CD14-positive monocyte (primary cell): ENCODE measurements around the gene TMEM242. TPM values are rescaled to one million over a fixed set of nuclear protein-coding genes. Genes with fewer than 3 reads are reported as not detected.

Experiments
- DNase-seq, 3 donors: peaks; one replicate each; pipeline ENCODE4 v3.0.0-alpha.2; 2011 to 2022
- H2AFZ ChIP-seq: 2 replicates; pipeline ENCODE4 v1.6.0; 2012; ENCODE audit warnings: mild to moderate bottlenecking, low read depth, low read length, inconsistent platforms; ENCODE audit not compliant: insufficient read depth, poor library complexity, severe bottlenecking
- H3K27ac ChIP-seq, 2 donors: 1 replicate in 1 of 2; 2 replicates in 1 of 2; pipeline ENCODE4 v1.5.1; 2012 to 2013; ENCODE audit warnings: low read length in 2 of 2, control low read depth in 1 of 2, inconsistent platforms in 1 of 2, low read depth in 1 of 2, mild to moderate bottlenecking in 1 of 2
- H3K27me3 ChIP-seq, 2 donors: one replicate each; pipeline versions ENCODE4 v1.6.0 to v1.6.1; 2011 to 2013; ENCODE audit warnings: low read length in 2 of 2; ENCODE audit not compliant: control insufficient read depth in 2 of 2, insufficient read depth in 2 of 2
- H3K36me3 ChIP-seq, 2 donors: replicated peaks in 1 of 2; 1 replicate in 1 of 2; 2 replicates in 1 of 2; pipeline versions ENCODE4 v1.5.1 to v1.6.1; 2012 to 2013; ENCODE audit warnings: low read length in 2 of 2, control low read depth in 1 of 2, inconsistent platforms in 1 of 2, mild to moderate bottlenecking in 1 of 2; ENCODE audit not compliant: insufficient read depth in 2 of 2, control insufficient read depth in 1 of 2
- H3K4me1 ChIP-seq, 2 donors: 1 replicate in 1 of 2; 2 replicates in 1 of 2; pipeline versions ENCODE4 v1.5.1 to v1.6.1; 2012 to 2013; ENCODE audit warnings: low read length in 2 of 2, control low read depth in 1 of 2, inconsistent platforms in 1 of 2, mild to moderate bottlenecking in 1 of 2, moderate library complexity in 1 of 2; ENCODE audit not compliant: insufficient read depth in 2 of 2, control insufficient read depth in 1 of 2
- H3K4me2 ChIP-seq: replicated peaks from 2 replicates; pipeline ENCODE3; 2012; ENCODE audit warnings: low read length, moderate library complexity, mild to moderate bottlenecking; ENCODE audit not compliant: poor library complexity, severe bottlenecking; ENCODE audit errors: extremely low read depth
- H3K4me3 ChIP-seq, 3 experiments: fragments of 200-600 bp in 1 of 3; sonication (generic) in 1 of 3; replicated peaks in 1 of 3; 1 replicate in 2 of 3; 2 replicates in 1 of 3; pipeline ENCODE4 v1.5.1; 2011 to 2013; ENCODE audit warnings: low read length in 3 of 3, mild to moderate bottlenecking in 3 of 3, control low read depth in 2 of 3, low read depth in 2 of 3, inconsistent platforms in 1 of 3, moderate library complexity in 1 of 3
- H3K79me2 ChIP-seq: 2 replicates; pipeline ENCODE4 v1.6.0; 2012; ENCODE audit warnings: mild to moderate bottlenecking, control low read depth, inconsistent platforms, low read length, moderate library complexity; ENCODE audit not compliant: insufficient read depth
- H3K9ac ChIP-seq: 2 replicates; pipeline ENCODE4 v1.6.0; 2017; ENCODE audit warnings: low read length, mild to moderate bottlenecking; ENCODE audit not compliant: insufficient read depth, poor library complexity, severe bottlenecking
- H3K9me3 ChIP-seq, 2 donors: replicated peaks in 1 of 2; 1 replicate in 1 of 2; 2 replicates in 1 of 2; pipeline versions ENCODE4 v1.5.1 to v1.6.1; 2012 to 2013; ENCODE audit warnings: low read length in 2 of 2, control low read depth in 1 of 2; ENCODE audit not compliant: control insufficient read depth in 1 of 2, insufficient read depth in 1 of 2
- H4K20me1 ChIP-seq: 2 replicates; pipeline ENCODE4 v1.6.0; 2012; ENCODE audit warnings: mild to moderate bottlenecking, low read length, control low read depth, moderate library complexity; ENCODE audit not compliant: insufficient read depth
- H3K27ac Mint-ChIP-seq, 7 donors: one replicate each; pipeline ENCODE4 v1.8.0; 2020; ENCODE audit warnings: mild to moderate bottlenecking in 7 of 7, mixed read lengths in 7 of 7, moderate library complexity in 6 of 7, inconsistent platforms in 2 of 7
- H3K27me3 Mint-ChIP-seq, 3 donors: one replicate each; pipeline ENCODE4 v1.8.0; 2021 to 2022; ENCODE audit warnings: low read depth in 3 of 3, mild to moderate bottlenecking in 3 of 3, mixed read lengths in 3 of 3, moderate library complexity in 3 of 3, inconsistent platforms in 1 of 3
- H3K36me3 Mint-ChIP-seq, 2 donors: one replicate each; pipeline ENCODE4 v1.8.0; 2020; ENCODE audit warnings: mixed read lengths in 2 of 2, inconsistent platforms in 1 of 2, mild to moderate bottlenecking in 1 of 2
- H3K4me1 Mint-ChIP-seq: one replicate; pipeline ENCODE4 v1.8.0; 2020; ENCODE audit warnings: mild to moderate bottlenecking, mixed read lengths
- H3K4me3 Mint-ChIP-seq, 2 donors: one replicate each; pipeline ENCODE4 v1.8.0; 2020; ENCODE audit warnings: mild to moderate bottlenecking in 2 of 2, mixed read lengths in 2 of 2, moderate library complexity in 1 of 2
- H3K9me3 Mint-ChIP-seq, 7 donors: one replicate each; pipeline ENCODE4 v1.8.0; 2020 to 2022; ENCODE audit warnings: mixed read lengths in 7 of 7, mild to moderate bottlenecking in 6 of 7, moderate library complexity in 6 of 7, inconsistent platforms in 2 of 7
- WGBS: methylation state at CpG from one replicate; pipeline ENCODE4 v1.1.5; 2013; ENCODE audit warnings: missing lambda C conversion rate; ENCODE audit not compliant: insufficient coverage; 5-methylcytosine and 5-hydroxymethylcytosine counted together
- intact Hi-C, 2 donors: fragments of 100-400 bp; cut with micrococcal nuclease; formaldehyde crosslinking; loops; one replicate each; pipeline versions ENCODE4 v1.15.0 to v1.15.1; 2023
- polyA plus RNA-seq, 3 donors: library from polyadenylated mRNA; depleted of rRNA in 1 of 3; unstranded in 2 of 3; stranded (reverse) in 1 of 3; fragments of 300-500 nt in 2 of 3; fragments of >200 nt in 1 of 3; fragmentation: Illumina TruSeq in 2 of 3; gene quantifications; 1 replicate in 2 of 3; 2 replicates in 1 of 3; pipeline ENCODE4 v1.2.3, GENCODE V29; 2012 to 2021
- TF ChIP-seq, protein P1 (sequence below): fragments of 200-600 bp; IDR thresholded peaks from one replicate; pipeline ENCODE4 v1.8.0; 2022; ENCODE audit warnings: antibody characterized with exemption, mild to moderate bottlenecking

The TMEM242 gene
- polyA plus RNA-seq, 3 donors = 5.6 to 9.8 (median 8.3) TPM

- Histone ChIP-seq H3K9me3 (peaks cover 0 to 5% of the 10 kb centered on the region in 2 donors), H3K9ac (no peak overlapping the region)
- intact Hi-C loops = no loop called here
Measured at GRCh38 chr6:157282284-157282683, 41.0 kb downstream of the TMEM242 start.

DNA sequence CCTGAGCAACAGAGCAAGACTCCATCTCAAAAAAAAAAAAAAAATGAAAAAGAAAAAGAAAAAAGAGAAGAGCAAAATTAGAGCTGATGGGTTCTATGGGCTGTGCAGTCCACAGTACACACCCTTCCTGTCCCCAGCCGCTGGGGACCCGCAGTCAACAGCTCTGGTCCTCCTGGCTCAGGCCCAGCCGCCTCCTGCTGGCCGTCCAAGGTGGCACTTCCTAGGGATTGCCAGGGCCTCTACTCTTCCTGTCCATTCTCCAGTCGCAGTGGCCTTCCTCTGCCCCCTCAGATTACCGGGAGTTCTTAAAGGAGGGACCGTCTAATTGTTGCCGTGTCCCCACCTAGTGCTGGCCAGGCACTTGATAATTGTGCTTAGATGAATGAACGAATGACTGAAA is 41.7 kb downstream of the TMEM242 start:
- no peak overlapping the region for H3K27ac ChIP-seq
- no peaks in the 10 kb centered on the region for H3K27me3 ChIP-seq
- H3K4me2 ChIP-seq = no peak overlapping the region
- 74% methylated on average over 4 of the region's 9 CpGs for WGBS
- Mint-ChIP-seq H3K36me3 (no peaks in the 10 kb centered on the region), H3K4me1 (no peaks in the 10 kb centered on the region), H3K4me3 (no peak overlapping the region), H3K27ac (peak overlapping the region in 1 of 7 donors; percentile 2), H3K9me3 (no peaks in the 10 kb centered on the region), H3K27me3 (peaks cover 8 to 10% (median 9%) of the 10 kb centered on the region in 3 donors)
- no peak overlapping the region for H2AFZ ChIP-seq
- no peak overlapping the region for H3K4me3 ChIP-seq
- no peaks in the 10 kb centered on the region for H3K36me3 ChIP-seq
- peaks cover 0 to 5% of the 10 kb centered on the region in 2 donors for H3K9me3 ChIP-seq
- no peaks in the 10 kb centered on the region for H4K20me1 ChIP-seq
- H3K9ac ChIP-seq = no peak overlapping the region
- no peaks in the 10 kb centered on the region for H3K79me2 ChIP-seq
- intact Hi-C loops = no loop called here
- H3K4me1 ChIP-seq = no peaks in the 10 kb centered on the region
- DNase-seq = peak in 2 of 3 donors; percentile 5 to 28
- TF ChIP-seq, protein P1, sequence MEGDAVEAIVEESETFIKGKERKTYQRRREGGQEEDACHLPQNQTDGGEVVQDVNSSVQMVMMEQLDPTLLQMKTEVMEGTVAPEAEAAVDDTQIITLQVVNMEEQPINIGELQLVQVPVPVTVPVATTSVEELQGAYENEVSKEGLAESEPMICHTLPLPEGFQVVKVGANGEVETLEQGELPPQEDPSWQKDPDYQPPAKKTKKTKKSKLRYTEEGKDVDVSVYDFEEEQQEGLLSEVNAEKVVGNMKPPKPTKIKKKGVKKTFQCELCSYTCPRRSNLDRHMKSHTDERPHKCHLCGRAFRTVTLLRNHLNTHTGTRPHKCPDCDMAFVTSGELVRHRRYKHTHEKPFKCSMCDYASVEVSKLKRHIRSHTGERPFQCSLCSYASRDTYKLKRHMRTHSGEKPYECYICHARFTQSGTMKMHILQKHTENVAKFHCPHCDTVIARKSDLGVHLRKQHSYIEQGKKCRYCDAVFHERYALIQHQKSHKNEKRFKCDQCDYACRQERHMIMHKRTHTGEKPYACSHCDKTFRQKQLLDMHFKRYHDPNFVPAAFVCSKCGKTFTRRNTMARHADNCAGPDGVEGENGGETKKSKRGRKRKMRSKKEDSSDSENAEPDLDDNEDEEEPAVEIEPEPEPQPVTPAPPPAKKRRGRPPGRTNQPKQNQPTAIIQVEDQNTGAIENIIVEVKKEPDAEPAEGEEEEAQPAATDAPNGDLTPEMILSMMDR = peak; percentile 13

More at GRCh38 chr6:157282284-157282683, 41.0 kb downstream of the TMEM242 start:
- Histone ChIP-seq H3K27ac (no peak overlapping the region), H2AFZ (no peak overlapping the region), H4K20me1 (no peaks in the 10 kb centered on the region), H3K4me1 (no peaks in the 10 kb centered on the region), H3K4me3 (no peak overlapping the region), H3K79me2 (no peaks in the 10 kb centered on the region), H3K27me3 (no peaks in the 10 kb centered on the region), H3K4me2 (no peak overlapping the region), H3K36me3 (no peaks in the 10 kb centered on the region)
- H3K4me3 Mint-ChIP-seq = no peak overlapping the region
- DNase-seq = no peak
- no peak overlapping the region for H3K27ac Mint-ChIP-seq
- H3K9me3 Mint-ChIP-seq = no peaks in the 10 kb centered on the region
- H3K27me3 Mint-ChIP-seq = peaks cover 4 to 5% (median 4%) of the 10 kb centered on the region in 3 donors
- TF ChIP-seq, protein P1 = no peak
- H3K36me3 Mint-ChIP-seq = peaks cover 0 to 5% of the 10 kb centered on the region in 2 donors
- 90% methylated on average over 5 of the region's 7 CpGs for WGBS
- no peaks in the 10 kb centered on the region for H3K4me1 Mint-ChIP-seq
